ENCODE data around the gene UXS1.

GRCh38 chr2:106044859-106045258, 149.2 kb downstream of the UXS1 start:
- no peak for TF ChIP-seq CTCF (IDR thresholded peaks at IDR 0.05)
- no peak for TF ChIP-seq POLR2A (IDR thresholded peaks at IDR 0.05)

Data from heart left ventricle (tissue), 13 donors.